ENCODE results near the gene NUBPL.
"Not testable (repeated sequence)": the region's sequence is repeated elsewhere in the genome, so short reads cannot be mapped to it uniquely, and the experiment has no call there.

Gene NUBPL

DNA sequence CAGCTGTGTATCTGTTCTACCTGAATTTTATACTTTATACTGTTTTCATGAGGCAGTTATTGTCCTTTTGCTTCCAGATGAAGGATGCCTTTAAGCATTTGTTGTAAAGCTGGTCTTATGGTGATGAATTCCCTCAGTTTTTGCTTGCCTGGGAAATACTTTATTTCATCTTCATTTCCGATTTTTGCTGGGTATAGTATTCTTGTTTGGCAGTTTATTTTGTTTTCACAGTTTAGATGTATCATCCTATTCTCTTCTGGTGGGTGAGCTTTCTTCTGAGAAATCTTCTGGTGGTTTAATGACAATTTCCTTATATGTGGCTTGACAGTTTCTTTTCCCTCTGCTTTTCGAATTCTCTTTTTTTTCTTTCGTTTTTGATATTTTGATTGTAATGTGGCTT lies 188.1 kb downstream of the NUBPL start:
- DNase-seq, result no peak

DNA sequence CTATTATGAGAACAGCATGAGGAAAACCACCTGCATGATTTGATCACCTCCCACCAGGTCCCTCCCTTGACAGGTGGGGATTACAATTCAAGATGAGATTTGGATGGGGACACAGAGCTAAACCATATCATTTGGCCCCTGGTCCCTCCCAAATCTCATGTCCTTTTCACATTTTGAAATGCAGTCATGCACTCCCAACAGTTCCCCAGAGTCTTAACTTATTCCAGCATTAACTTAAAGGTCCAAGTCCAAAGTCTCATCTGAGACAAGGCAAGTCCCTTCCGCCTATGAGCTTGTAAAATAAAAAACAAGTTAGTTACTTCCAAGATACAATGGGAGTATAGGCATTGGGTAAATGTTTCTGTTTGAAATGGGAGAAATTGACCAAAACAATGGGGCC lies 189.8 kb downstream of the NUBPL start:
- not testable (repeated sequence) for DNase-seq

DNA sequence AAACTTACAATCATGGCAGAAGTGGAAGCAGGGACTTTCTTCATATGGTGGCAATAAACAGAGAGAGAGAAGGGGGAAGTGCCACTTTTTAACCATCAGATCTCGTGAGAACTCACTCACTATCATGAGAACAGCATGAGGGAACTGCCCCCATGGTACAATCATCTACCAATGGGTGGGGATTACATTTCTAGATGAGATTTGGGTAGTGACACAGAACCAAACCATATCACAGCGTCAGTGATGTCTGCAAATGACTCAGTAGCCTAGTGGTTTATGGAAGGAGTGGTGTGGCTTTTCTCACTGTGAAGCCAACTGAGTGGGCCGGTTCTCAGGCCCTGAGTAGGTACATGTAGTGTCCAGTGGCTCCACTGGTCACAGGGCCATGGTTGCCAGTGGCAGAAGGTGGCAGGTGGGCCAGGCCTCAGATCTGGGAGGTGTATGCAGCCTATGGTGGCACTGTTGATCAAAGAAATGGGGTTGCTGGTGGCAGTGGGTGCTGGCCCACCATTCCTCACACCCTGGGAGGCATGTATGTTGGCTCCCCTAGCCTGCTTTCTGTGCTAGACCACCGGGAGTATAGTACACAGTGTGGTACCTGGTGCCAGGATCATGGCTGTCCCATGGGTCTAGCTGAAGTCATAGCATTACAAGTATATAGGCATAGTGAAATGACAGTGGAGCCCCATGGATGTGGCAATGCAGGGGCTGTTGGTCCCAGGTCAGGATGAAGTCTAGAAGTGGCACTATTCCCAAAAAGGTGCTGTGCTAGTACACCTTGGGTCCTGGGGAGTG lies 191.9 kb downstream of the NUBPL start:
- no peak for DNase-seq

DNA sequence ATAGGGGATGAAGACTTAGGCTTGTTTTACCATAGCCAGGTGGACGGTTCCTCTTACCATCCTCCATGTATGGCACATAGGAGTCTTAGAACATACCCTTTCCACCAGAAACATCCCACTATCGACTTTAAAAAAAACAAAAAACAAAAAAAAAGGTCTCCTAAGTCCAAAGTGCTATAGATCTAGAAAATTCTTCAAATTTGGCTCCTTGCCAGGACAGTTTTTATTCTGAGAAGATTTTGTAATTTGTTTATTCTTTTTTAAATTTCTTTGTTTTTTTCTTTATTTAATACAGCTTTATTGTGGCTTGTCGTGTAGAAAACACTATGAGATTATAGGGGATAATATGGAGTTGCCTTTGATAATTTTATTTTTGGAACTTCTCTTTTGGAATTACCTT lies 197.7 kb downstream of the NUBPL start:
- DNase-seq, result no peak

DNA sequence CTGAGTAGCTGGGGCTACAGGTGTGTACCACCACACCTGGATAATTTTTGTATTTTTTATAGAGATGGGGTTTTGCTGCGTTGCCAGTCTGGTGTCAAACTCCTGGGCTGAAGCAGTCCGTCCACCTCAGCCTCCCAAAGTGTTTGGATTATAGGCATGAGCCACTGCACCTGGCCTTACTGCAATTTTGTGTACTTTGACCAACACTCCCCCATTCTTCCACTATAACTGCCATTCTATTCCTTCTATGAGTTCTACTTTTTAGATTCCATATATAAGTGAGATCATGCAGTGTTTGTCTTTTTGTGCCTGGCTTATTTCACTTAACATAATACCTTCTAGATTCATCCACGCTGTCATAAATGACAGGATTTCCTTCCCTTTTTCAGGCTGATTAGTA lies 199.1 kb downstream of the NUBPL start:
- no peak for DNase-seq

DNA sequence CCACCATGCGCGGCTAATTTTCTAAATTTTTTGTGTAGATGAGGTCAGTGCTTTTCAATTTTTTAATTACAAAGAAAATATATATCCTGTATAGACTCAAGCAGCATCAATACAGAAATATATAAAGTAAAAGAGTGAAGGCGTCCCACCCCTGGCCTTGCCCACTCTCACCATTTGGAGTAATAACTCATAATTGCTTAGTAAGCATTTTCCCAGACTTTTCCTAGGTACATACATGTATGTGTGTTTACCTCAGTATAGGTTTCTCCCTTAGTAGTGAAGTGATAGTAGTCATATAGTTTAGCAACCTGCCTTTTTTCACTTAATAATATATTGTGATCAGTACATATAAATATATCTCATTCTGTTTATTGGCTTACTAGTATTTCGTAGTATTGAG lies 200.1 kb downstream of the NUBPL start:
- DNase-seq, result no peak

DNA sequence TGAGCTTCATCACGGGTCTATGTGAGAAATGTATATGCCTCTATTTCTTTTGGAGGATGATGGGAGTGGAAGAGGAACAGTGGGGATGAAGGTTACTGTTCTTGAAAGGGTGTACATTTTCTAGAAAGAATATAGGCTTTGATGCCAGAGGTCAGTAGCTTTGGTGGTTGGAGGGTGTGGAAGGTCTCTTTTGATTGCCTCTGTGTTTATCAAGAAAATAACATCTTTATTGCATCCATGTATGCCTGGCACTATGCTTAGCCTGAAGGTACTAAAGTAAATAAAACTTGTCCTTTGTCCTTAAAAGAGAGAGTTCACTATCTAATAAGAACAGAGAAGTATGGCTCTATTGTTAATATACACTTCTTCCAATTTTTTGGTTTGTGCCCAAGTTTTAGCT lies 201.8 kb downstream of the NUBPL start:
- DNase-seq, result no peak

DNA sequence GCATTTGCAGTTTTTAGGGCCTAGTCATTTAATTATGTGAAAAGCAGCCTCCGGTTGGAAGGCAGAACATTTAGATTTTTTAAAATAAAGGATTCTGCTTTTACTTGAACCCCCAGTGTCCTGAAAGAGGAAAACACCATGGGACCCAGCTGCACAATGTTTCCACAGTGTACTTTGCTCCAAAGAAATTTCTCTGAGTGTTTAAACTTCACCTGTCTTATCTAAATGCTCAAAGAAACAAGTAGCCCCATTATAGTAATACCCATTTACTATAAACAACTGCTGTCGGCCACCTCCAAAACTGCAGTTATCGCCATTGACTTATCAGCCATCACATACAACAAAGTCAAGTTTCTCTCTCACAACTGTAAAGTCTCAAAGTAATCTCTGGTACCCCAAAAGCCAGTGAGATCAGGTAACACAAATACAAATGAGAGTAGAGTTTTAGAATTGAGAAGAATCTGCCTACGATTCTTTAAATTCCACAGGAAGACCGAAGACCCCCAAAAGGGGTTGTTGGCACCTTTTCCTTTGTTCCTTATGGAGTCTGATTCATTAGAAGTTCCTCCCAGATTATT lies 205.2 kb downstream of the NUBPL start:
- no peak for DNase-seq

DNA sequence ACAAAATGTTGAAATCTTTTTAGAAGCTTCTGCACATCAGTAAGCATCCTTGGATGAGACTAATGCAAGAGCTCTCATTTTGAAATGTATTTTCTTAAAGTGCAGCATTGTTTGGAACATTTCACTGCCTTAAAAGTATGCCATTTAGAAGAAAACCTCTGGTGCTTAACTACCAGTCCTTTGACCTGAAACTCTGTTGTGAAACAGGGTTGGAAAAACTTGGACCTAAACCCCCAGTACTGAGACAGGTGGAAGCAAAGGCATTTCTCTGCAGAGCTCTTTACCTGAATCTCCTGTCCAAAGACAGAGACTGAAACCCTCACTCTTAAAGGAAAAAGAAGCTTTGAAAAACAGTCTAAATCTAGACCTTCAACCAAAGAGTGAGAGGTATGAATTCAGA lies 207.2 kb downstream of the NUBPL start:
- DNase-seq, result no peak

DNA sequence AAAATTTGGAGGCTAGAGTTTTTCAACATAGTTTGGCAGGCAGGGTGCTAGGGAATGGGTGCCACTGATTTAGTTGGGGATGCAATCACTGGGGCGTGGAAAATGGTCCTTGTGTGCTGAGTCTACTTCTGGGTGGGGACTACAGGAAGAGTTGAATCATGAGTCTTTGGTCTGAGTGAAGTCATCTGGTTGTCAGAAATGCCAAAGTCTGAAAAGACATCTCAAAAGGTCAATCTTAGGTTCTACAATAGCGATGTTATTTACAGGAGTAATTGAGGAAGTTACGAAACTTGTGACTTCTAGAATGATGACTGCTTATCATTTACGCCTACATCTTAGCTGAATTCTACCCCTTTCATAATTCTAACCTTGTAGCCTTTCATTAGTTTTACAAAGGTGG lies 209.1 kb downstream of the NUBPL start:
- no peak for DNase-seq

DNA sequence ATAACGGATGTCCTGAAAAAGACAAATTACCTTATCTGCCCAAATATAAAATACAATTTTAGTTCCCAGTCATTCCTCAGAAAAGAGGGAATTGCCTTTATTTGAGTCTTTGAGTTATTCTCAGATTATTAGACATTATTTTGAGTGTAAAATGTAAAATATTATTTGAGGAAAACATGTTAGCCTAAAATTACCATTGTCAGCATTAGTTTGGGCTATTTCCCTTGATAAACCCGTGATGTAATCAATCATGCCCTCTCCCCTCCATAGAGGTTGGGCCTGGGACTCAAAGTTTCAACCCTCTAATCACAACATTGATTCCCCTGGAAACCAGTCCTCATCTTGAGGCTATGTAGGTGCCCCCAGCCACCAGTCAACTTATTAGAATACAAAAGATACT lies 213.4 kb downstream of the NUBPL start:
- no peak for DNase-seq

DNA sequence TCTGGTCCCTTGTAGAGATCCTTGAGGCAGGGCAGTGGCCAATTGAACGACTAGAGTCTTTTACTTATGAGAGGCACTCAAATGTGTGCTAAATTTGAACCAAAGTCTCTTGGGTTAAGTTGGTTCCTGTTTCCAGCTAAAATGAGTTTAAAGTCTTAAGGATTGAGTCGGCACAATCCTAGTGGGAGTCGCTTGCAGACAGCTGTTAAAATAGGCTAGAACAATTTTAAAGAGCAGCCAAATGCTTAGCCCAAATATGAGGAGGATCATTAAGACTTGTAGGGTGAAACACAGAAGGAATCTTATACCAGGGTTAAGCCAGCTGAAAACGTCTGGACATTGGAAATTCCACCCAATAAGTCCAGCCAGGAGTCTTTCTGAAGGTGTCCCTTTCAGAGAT lies 216.1 kb downstream of the NUBPL start:
- no peak for DNase-seq

DNA sequence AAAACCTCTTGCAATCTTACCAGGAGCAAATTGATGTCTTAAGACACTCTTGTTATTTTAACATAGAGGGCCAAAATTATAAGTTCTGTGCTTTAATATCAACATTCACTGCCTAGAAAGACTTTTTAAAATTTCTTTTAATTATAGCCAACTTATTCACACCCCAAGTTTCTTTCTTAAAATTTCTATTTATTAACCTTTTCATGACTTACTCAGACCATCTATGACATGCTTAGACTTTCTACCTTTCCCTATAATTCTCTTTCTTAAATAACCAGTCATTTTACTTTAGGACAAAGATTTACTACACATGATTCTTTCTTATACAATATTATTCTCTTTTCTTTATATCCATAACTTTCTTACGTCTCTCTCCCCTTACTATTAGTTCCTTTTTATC lies 220.4 kb downstream of the NUBPL start:
- DNase-seq, result no peak

DNA sequence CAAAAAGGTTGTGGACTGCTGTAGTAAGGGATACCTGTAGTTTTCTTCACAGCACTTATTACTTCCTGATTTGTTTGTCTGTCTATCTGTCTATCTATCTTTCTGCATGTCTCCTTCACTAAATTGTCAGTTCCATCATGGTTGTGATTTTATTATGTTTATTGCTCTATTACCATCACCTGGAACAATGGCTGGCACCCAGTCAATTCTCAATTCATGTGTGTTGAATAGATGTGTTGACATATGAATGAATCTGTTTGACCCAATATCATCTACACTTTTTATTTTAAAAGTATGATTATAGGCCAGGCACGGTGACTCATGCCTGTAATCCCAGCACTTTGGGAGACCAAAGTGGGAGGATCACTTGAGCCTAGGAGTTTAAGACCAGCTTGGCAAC lies 224.4 kb downstream of the NUBPL start:
- no peak for DNase-seq

DNA sequence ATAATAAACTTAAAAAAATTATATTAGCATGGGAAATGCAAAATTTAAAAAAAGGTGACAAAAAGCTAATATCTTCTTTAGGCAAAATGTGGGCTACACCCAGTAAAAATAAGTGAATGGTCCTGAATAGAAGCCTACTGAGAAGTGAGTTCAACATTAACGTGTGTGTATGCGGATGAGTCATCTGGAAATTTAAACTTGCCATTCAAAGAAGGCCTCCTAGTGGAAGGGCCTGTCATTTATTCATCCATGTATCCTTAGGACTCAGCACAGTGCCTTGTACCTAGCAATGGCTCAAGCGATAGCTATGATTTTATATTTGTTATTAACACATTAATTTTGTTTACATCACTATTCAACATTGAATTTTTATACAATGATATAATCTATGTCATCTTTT lies 226.2 kb downstream of the NUBPL start:
- DNase-seq, result no peak

DNA sequence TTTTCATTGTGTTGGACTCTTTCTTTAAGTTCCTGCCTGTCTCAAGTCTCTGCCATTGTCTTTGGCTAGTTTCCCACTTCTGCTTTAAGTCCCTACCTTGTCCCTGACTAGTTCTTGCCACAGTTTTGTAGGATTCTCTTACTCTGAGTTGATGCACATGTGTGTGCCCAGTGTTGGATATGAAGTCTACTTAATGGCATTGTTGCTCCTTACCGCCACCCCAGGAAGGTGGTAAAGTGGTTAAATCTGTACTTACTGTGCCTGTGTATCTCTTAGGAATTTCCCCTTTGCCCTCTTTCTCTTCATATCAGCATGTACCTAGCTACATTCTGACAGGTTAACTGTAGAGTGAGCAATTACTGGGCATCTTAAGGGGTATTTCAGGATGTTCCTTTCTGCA lies 227.1 kb downstream of the NUBPL start:
- DNase-seq, result no peak

DNA sequence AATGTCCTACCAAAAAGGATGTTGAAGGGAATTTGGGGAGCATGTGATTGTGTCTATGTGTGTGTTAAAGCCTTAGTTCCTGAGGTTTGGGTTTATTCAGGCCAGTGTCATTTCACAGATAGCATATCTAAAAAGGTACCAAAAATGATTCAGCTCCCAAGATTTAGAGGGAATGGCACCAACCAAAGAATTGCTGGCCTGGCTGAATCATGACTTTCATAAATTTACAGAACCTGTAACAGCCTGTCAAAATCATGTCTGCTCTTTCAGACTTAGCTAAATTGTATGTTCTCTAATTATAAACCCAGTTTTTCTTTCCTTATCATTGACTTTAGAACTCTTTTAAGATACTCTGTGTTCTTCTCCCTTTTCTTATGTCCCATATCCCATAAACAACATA lies 231.5 kb downstream of the NUBPL start:
- DNase-seq, result no peak

DNA sequence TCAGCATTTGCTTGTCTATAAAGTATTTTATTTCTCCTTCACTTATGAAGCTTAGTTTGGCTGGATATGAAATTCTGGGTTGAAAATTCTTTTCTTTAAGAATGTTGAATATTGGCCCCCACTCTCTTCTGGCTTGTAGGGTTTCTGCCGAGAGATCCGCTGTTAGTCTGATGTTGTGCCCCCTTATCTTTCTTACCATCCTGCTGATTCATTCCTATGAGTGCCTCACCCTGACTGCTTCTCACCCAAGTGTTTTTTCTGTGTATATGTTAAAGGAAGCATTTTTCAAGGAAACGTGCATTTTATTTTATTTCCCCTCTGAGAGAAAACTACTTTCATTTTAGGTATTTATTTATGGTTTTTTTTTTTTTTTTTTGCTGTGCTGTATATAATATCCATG lies 236.7 kb downstream of the NUBPL start:
- not testable (repeated sequence) for DNase-seq

DNA sequence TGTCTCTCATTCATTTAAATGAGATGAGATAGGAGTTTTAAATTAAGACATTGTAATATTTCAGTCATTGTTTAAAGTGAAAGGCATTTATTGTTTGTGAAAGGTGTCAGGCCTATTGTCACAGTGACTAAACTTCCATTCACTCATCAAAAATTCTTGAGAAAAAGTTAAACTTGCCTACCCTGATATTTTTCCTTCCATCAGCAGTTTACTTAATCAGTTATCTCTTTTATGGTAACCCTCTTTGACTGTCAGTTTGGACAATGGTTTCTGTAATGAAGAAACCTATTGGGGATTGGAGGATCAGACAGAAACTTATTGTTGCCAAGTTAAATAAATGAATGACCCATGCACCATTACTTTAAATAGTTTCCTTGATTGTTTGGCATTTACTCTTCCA lies 241.6 kb downstream of the NUBPL start:
- DNase-seq, result no peak

DNA sequence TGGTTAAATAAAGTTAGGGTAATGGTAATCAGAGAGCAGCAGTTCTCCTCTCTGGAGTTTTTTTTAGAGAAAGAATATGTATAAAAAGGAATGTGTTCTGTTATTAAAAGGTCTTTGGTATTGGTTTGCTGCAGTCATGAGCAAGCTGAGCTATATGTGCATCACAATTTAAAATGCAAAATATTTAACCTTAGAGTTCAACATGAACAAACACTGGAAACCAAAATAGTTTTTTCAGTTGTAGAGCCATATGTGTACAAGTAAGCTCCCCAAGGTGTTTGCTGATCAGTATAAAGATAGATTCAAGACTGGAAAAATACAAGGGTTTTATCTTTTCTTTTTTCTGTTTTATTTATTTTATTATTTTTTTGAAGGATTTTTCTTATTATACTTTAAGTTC lies 245.0 kb downstream of the NUBPL start:
- no peak for DNase-seq

DNA sequence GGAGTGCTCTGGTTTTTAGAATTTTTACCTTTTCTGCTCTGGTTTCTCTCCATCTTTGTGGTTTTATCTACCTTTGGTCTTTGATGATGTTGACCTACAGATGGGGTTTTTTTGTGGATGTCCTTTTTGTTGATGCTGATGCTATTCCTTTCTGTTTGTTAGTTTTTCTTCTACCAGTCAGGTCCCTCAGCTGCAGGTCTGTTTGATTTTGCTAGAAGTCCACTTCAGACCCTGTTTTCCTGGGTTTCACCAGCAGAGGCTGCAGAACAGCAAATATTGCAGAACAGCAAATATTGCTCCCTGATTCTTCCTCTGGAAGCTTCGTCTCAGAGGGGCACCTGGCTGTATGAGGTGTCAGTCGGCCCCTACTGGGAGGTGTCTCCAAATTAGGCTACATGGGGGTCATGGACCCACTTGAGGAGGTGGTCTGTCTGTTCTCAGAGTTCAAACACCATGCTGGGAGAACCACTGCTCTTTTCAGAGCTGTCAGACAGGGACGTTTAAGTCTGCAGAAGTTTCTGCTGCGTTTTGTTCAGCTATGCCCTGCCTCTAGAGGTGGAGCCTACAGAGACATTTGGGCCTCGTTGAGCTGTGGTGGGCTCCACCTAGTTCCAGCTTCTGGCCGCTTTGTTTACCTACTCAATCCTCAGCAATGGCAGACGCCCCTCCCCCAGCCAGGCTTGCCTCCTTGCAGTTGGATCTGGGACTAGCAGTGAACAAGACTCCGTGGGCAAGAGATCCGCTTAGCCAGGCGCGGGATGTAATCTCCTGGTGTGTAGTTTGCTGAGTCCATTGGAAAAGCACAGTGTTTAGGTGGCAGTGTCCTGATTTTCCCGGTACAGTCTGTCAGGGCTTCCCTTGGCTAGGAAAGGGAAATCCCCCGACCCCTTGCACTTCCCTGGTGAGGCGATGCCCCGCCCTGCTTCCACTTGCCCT lies 250.8 kb downstream of the NUBPL start:
- DNase-seq, result not testable (repeated sequence)

DNA sequence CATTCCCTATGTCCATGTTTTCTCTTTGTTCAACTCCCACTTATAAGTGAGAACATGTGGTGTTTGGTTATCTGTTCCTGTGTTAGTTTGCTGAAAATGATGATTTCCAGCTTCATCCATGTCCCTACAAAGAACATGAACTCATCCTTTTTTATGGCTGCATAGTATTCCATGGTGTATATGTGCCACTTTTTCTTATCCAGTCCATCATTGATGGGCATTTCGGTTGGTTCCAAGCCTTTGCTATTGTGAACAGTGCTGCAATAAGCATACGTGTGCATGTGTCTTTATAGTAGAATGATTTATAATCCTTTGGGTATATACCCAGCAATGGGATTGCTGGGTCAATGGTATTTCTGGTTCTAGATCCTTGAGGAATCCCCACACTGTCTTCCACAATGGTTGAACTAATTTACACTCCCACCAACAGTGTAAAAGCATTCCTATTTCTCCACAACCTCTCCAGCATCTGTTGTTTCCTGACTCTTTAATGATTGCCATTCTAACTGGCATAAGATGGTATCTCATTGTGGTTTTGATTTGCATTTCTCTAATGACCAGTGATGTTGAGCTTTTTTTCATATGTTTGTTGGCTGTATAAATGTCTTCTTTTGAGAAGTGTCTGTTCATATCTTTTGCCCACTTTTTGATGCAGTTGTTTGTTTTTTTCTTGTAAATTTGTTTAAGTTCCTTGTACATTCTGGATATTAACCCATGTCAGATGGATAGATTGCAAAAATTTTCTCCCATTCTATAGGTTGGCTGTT lies 252.7 kb downstream of the NUBPL start:
- not testable (repeated sequence) for DNase-seq

DNA sequence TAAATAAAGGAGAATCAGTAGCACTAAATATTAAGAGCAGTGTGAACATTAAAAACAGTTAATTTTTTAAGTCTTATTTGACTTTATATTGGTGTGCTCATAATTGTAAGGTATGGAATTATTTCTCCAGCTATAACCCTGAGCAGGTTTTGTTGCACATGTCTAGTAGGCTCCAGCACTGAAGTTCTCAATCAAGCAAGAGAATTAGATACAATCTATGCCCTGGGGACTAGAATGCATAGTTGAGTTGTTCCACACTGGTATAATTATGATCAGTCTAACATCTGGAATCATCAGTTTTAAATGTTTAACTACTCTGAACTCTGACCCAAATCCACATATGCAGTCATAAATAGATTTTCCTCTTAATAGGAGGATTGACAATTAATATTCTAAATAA lies 258.1 kb downstream of the NUBPL start:
- DNase-seq, result no peak

Measured in NCI-H748 treated with DMSO at 0.1 percent for 48 hours (cell line).